GM06990 (cell line): ENCODE results near the gene ADGRD2.

Source experiments
- DNase-seq: peaks from one replicate; pipeline ENCODE4 v3.0.0-alpha.2; 2011; ENCODE audit not compliant: insufficient read length; ENCODE audit errors: extremely low read depth
- H3K27me3 ChIP-seq: replicated peaks from 2 replicates; pipeline ENCODE4 v1.6.0; 2011; ENCODE audit warnings: low read length; ENCODE audit not compliant: control insufficient read depth, insufficient read depth
- H3K36me3 ChIP-seq: 2 replicates; pipeline ENCODE4 v1.5.1; 2011; ENCODE audit warnings: low read length; ENCODE audit not compliant: control insufficient read depth, insufficient read depth
- H3K4me3 ChIP-seq: replicated peaks from 2 replicates; pipeline ENCODE4 v1.5.1; 2011; ENCODE audit warnings: low read depth, mild to moderate bottlenecking, control low read depth, low read length
- TF ChIP-seq, protein P1 (sequence below): IDR thresholded peaks from 2 replicates; pipeline ENCODE4 v1.5.1; 2011; ENCODE audit warnings: low read length, control low read depth, mild to moderate bottlenecking, inconsistent platforms; ENCODE audit not compliant: insufficient read depth, poor library complexity, severe bottlenecking

The ADGRD2 gene

DNA sequence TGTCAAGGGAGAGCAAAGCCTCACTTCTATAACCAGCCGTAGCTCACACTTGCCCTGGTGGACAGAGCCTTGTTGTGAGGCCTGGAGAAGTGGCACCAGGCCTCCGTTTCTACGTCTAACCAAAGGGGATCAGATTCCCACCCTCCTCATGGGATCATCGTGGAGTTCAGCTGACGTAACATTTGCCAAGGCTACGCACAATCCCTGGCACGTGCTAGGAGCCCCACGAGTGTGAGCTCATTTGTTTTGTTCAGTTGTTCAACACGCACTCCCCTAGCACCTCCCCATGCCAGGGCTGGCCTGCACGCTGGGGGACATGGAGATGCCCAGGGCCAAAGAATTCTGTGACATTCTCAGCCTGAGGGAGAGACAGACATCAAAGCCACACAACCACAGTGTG, 23.1 kb downstream of the ADGRD2 start:
- H3K4me3 ChIP-seq = no peak overlapping the region
- peaks cover 2% of the 10 kb centered on the region for H3K27me3 ChIP-seq
- no peak for DNase-seq
- no peaks in the 10 kb centered on the region for H3K36me3 ChIP-seq
- TF ChIP-seq, protein P1, sequence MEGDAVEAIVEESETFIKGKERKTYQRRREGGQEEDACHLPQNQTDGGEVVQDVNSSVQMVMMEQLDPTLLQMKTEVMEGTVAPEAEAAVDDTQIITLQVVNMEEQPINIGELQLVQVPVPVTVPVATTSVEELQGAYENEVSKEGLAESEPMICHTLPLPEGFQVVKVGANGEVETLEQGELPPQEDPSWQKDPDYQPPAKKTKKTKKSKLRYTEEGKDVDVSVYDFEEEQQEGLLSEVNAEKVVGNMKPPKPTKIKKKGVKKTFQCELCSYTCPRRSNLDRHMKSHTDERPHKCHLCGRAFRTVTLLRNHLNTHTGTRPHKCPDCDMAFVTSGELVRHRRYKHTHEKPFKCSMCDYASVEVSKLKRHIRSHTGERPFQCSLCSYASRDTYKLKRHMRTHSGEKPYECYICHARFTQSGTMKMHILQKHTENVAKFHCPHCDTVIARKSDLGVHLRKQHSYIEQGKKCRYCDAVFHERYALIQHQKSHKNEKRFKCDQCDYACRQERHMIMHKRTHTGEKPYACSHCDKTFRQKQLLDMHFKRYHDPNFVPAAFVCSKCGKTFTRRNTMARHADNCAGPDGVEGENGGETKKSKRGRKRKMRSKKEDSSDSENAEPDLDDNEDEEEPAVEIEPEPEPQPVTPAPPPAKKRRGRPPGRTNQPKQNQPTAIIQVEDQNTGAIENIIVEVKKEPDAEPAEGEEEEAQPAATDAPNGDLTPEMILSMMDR = no peak

DNA sequence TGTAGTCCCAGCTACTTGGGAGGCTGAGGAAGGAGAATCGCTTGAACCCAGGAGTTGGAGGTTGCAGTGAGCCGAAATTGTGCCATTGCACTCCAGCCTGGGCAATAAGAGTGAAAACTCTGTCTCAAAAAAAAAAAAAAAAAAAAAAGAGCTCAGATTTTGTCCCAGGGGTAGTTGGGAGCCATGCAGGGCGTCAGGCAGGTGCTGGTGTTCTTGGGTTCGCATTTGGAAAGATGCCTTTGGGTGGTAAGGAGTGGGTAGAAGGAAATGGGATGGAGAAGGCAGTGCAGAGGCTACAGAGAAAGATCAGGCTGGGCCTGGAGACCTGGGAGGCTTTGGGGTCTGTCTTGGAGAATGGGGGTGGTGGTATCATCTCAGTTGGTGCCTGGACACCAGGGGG, 23.9 kb downstream of the ADGRD2 start:
- TF ChIP-seq, protein P1 = no peak
- DNase-seq = no peak
- Histone ChIP-seq H3K36me3 (no peaks in the 10 kb centered on the region), H3K27me3 (peaks cover 2% of the 10 kb centered on the region), H3K4me3 (no peak overlapping the region)

DNA sequence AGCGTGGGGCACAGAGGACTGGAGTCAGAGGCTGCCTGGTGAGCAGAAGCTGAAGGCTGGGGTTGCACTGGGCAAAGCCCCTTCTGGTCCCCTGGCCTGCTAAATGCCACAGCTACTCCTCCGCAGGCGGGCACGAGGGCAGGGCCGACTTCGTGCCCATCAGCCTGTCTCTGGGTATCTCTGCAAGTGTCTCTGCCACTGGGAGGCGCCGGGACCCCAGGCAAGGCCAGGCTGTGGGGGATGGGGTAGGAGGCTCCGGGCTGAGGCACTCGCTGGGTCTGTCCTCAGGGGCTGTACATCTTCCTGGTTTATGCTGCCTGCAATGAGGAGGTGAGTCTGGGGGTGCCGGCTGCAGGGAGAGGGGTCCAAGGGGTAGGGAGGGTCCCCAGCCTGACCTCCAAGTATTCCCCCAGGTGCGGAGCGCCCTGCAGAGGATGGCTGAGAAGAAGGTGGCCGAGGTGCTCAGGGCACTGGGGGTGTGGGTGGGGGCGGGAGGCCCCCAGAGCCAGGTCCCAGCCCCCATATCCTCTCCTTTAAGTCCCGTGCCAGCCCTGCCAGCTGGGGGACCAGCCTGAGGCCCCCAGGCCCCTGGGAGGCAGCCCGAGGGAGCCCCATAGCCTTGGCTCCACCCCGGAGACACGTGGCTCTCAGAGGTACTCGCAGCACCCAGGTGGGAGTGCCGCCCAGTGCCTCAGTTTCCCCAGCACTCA, 25.1 kb downstream of the ADGRD2 start:
- H3K36me3 ChIP-seq = no peaks in the 10 kb centered on the region
- DNase-seq = no peak
- no peak overlapping the region for H3K4me3 ChIP-seq
- H3K27me3 ChIP-seq = peaks cover 2% of the 10 kb centered on the region
- TF ChIP-seq, protein P1 = no peak

DNA sequence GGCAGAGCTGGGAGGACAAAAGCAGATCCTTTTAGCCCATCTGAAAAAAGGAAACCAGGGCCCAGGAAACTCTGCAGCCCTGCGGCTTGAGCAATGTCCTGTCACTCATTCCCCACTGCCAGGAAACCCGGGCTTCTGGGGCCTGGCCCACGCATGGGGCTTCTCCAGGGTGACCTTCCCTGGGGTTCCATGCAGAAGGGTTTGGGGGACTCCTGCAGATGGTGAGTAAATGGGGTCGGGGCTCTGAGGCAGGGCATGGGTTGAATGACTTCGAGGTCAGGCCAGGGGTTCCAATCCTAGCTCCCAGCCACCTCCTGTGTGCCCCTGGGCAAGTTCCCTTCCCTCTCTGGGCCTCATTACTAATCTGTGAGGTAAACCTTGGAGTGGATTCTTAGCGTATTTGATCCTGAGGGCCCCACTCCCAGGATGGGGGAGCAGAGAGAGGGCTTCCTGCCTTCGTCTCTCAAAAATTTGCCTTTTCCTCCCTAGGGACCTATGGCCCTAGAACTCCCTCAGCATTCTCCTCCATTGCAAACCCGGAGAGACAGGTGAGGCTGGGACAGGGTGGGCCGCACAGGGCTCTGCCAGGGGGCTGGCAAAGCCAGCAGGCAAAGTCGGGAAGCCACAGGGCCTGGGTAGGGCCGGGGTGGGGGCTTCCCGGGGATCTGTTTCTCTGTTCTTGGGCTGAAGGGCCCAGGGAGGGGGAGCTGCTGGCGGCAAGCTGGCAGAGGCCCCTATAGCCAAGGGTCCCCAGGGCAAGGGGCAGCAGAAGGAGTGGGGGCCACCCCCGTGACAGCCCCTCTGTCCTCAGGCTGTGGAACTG, 25.8 kb downstream of the ADGRD2 start:
- DNase-seq = no peak
- TF ChIP-seq, protein P1 = no peak
- peaks cover 2% of the 10 kb centered on the region for H3K27me3 ChIP-seq
- H3K36me3 ChIP-seq = no peaks in the 10 kb centered on the region
- no peak overlapping the region for H3K4me3 ChIP-seq

DNA sequence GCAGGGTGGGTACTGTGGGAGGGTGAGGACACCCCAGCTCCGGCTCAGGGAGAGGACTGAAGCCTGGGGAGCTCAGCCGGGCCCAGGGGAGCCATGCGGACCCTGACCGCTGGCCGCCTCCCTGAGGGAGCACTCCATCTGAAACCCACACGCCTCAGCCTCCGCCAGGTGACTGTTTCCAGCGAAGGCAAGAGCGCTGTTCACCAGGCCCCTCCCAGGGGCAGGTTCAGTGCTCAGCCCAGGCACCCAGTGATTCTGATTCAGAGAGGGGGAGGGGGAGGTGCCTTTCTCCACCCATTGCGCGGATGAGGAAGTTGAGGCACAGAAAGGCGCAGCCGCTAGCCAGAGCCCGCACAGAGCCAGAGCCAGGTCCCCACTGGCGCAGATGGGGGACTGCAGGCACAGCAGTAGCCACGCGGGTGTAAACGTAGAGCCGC, 27.0 kb downstream of the ADGRD2 start:
- no peak for DNase-seq
- Histone ChIP-seq H3K27me3 (peaks cover 2% of the 10 kb centered on the region), H3K4me3 (no peak overlapping the region), H3K36me3 (no peaks in the 10 kb centered on the region)
- TF ChIP-seq, protein P1 = no peak
